GM12865 (cell line): ENCODE results near the gene NAIF1.
A peak's percentile ranks its signal among the peaks of the same experiment; 100 is the strongest.

Source experiments
- DNase-seq: peaks from one replicate; pipeline ENCODE4 v3.0.0; 2010; ENCODE audit warnings: low read depth
- H3K4me3 ChIP-seq: 2 replicates; pipeline ENCODE4 v1.5.1; 2011; ENCODE audit warnings: mild to moderate bottlenecking, low read depth, low read length, control low read depth
- CTCF ChIP-seq: IDR thresholded peaks from 2 replicates; pipeline ENCODE4 v1.5.1; 2011; ENCODE audit warnings: low read length, control low read depth, low read depth, inconsistent platforms; ENCODE audit not compliant: insufficient read depth; ENCODE audit errors: missing control alignments

Gene NAIF1

GRCh38 chr9:128055344-128056040, 11.6 kb downstream of the NAIF1 start:
- DNase-seq: no peak
- no peak overlapping the region for H3K4me3 ChIP-seq
- no peak for TF ChIP-seq CTCF

GRCh38 chr9:128054087-128054486, 13.0 kb downstream of the NAIF1 start:
- no peak for DNase-seq
- TF ChIP-seq CTCF: no peak
- H3K4me3 ChIP-seq: no peak overlapping the region

- DNase-seq: no peak
- H3K4me3 ChIP-seq: no peak overlapping the region
- no peak for TF ChIP-seq CTCF
Measured at GRCh38 chr9:128053560-128053959, 13.6 kb downstream of the NAIF1 start.

- DNase-seq: no peak
- no peak overlapping the region for H3K4me3 ChIP-seq
- TF ChIP-seq CTCF: no peak
Measured at GRCh38 chr9:128051932-128052709, 15.0 kb downstream of the NAIF1 start.

GRCh38 chr9:128049843-128050242, 17.3 kb downstream of the NAIF1 start:
- no peak overlapping the region for H3K4me3 ChIP-seq
- TF ChIP-seq CTCF: no peak
- DNase-seq: no peak

GRCh38 chr9:128048663-128049062, 18.5 kb downstream of the NAIF1 start:
- peak; percentile 31 for DNase-seq
- no peak overlapping the region for H3K4me3 ChIP-seq
- no peak for TF ChIP-seq CTCF
